GM10266 (cell line): ENCODE measurements around the gene C12orf57.

Experiments
- DNase-seq: peaks from one replicate; pipeline ENCODE4 v3.0.0; 2012; ENCODE audit errors: extremely low spot score
- TF ChIP-seq, protein P1 (sequence below): IDR thresholded peaks from 2 replicates; pipeline ENCODE4 v1.5.1; 2012; ENCODE audit warnings: mild to moderate bottlenecking, low read depth; ENCODE audit not compliant: control insufficient read depth, insufficient read depth; ENCODE audit errors: missing control alignments

Gene C12orf57

GRCh38 chr12:6928022-6928702 lies 15.7 kb upstream of the C12orf57 start:
- TF ChIP-seq, protein P1, sequence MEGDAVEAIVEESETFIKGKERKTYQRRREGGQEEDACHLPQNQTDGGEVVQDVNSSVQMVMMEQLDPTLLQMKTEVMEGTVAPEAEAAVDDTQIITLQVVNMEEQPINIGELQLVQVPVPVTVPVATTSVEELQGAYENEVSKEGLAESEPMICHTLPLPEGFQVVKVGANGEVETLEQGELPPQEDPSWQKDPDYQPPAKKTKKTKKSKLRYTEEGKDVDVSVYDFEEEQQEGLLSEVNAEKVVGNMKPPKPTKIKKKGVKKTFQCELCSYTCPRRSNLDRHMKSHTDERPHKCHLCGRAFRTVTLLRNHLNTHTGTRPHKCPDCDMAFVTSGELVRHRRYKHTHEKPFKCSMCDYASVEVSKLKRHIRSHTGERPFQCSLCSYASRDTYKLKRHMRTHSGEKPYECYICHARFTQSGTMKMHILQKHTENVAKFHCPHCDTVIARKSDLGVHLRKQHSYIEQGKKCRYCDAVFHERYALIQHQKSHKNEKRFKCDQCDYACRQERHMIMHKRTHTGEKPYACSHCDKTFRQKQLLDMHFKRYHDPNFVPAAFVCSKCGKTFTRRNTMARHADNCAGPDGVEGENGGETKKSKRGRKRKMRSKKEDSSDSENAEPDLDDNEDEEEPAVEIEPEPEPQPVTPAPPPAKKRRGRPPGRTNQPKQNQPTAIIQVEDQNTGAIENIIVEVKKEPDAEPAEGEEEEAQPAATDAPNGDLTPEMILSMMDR, result no peak
- peak; percentile 70 for DNase-seq

DNA sequence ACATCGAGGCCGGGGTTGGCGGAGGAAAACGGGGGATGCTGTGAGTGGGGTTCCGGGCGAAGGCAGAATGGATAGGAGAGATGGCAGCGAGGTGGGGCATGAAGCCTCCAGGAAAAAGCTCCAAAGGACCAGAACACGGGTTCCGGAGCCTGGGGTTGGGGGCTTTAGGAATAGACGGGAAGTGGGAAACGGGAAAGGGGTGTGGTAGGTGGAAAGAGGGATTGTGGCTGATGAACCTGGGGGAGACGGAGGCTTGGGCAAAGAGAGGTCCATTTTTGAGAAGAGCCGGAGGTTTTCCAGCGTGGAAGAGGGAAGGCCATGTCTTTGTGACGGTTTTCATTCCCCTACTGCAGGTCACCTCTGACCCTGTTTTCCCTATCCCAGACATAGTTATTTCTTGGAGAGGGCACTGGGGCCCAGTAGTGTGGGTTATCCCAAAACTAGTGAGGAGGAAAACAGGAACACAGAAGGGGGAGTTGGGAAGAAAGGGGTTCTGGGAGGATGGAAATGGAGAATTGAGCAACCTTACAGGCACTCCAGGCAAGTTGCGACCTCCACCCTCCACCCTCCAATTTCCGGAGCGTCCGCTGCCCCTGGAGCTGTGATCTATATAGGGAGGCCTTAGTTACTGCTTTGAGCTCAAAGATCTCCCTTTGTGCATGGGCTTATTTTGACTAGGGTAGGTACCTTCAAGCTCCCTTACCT lies 15.0 kb upstream of the C12orf57 start:
- DNase-seq, result no peak
- TF ChIP-seq, protein P1, result no peak

GRCh38 chr12:6929466-6930452 lies 14.1 kb upstream of the C12orf57 start:
- TF ChIP-seq, protein P1, result peak; percentile 9
- DNase-seq, result no peak

GRCh38 chr12:6932766-6933165 lies 11.1 kb upstream of the C12orf57 start:
- DNase-seq, result no peak
- TF ChIP-seq, protein P1, result no peak

GRCh38 chr12:6934110-6934509 lies 9.7 kb upstream of the C12orf57 start:
- DNase-seq, result no peak
- TF ChIP-seq, protein P1, result no peak

- TF ChIP-seq, protein P1, result no peak
- DNase-seq, result no peak
Observed at GRCh38 chr12:6935371-6936193, 8.2 kb upstream of the C12orf57 start.
